GM12878 (cell line): ENCODE results near the gene NUP37. TPM values are rescaled to one million over a fixed set of nuclear protein-coding genes. Genes with fewer than 3 reads are reported as not detected.

ENCODE experiments used
- ATAC-seq: fragments of 200-7000 bp; cut with Tn5 transposase; 3 replicates; pipeline ENCODE4 v1.9.1; 2020; ENCODE audit warnings: mild to moderate bottlenecking, moderate library complexity
- BruUV-seq: library from RNA; stranded (reverse); fragments of 400-500 nt; replicated peaks from 2 replicates; lab custom pipeline; 2021; lab: Mats Ljungman, UMichigan
- CTCF ChIA-PET: fragments of 300-600 bp; sonication (Branson Sonifier 250); formaldehyde crosslinking; extraction: SDS; loops from one replicate; lab custom pipeline; 2021; ENCODE audit warnings: inconsistent platforms; lab: Yijun Ruan, JAX
- POLR2A ChIA-PET: fragments of 350-600 bp; formaldehyde crosslinking; extraction: SDS; loops from one replicate; lab custom pipeline; 2021; ENCODE audit warnings: inconsistent platforms; lab: Charles Lee
- RAD21 ChIA-PET: fragments of 300-600 bp; sonication (Branson Sonifier 250); formaldehyde crosslinking; loops from one replicate; lab custom pipeline; 2023; ENCODE audit warnings: antibody characterized with exemption; ENCODE audit not compliant: unreplicated experiment; lab: Charles Lee
- SMC1A ChIA-PET: fragments of 300-600 bp; sonication (Branson Sonifier 250); formaldehyde crosslinking; loops from one replicate; lab custom pipeline; 2023; ENCODE audit not compliant: unreplicated experiment, uncharacterized antibody; lab: Charles Lee
- DNase-seq: peaks from one replicate; pipeline ENCODE4 v3.0.0-alpha.2; 2011; ENCODE audit warnings: low read depth, low spot score
- FAIRE-seq: peaks from 3 replicates; lab custom pipeline; 2011; peaks lifted over from hg19 to GRCh38; lab: Jason Lieb, UNC
- H2AFZ ChIP-seq: 2 replicates; pipeline ENCODE4 v1.6.0; 2011; ENCODE audit warnings: low read depth, low read length, control low read depth; ENCODE audit not compliant: control insufficient read depth
- H3K27ac ChIP-seq: 2 replicates; pipeline ENCODE4 v1.5.1; 2011; ENCODE audit warnings: control low read depth; ENCODE audit not compliant: control insufficient read depth, insufficient read depth
- H3K27me3 ChIP-seq, 2 experiments: replicated peaks in 1 of 2; 2 replicates each; pipeline versions ENCODE4 v1.6.0 to v1.6.1; 2011; ENCODE audit warnings: low read length in 1 of 2; ENCODE audit not compliant: control insufficient read depth in 2 of 2, insufficient read depth in 2 of 2
- H3K36me3 ChIP-seq, 2 experiments: 2 replicates each; pipeline ENCODE4 v1.5.1; 2011; ENCODE audit warnings: low read length in 1 of 2; ENCODE audit not compliant: control insufficient read depth in 2 of 2, insufficient read depth in 2 of 2
- H3K4me1 ChIP-seq: 2 replicates; pipeline ENCODE4 v1.6.1; 2011; ENCODE audit warnings: mild to moderate bottlenecking, low read length, moderate library complexity, mixed read lengths; ENCODE audit not compliant: control insufficient read depth, insufficient read depth
- H3K4me2 ChIP-seq: 2 replicates; pipeline ENCODE4 v1.6.0; 2011; ENCODE audit warnings: control low read depth; ENCODE audit not compliant: control insufficient read depth, insufficient read depth
- H3K4me3 ChIP-seq: fragments of 200-600 bp; sonication (generic); 2 replicates; pipeline ENCODE4 v1.5.1; 2016
- H3K79me2 ChIP-seq: 2 replicates; pipeline ENCODE4 v1.6.0; 2011; ENCODE audit warnings: low read length; ENCODE audit not compliant: control insufficient read depth, insufficient read depth
- H3K9ac ChIP-seq: 2 replicates; pipeline ENCODE4 v1.8.0; 2011; ENCODE audit warnings: low read length, control low read depth, mixed read lengths; ENCODE audit not compliant: control insufficient read depth, insufficient read depth
- H3K9me3 ChIP-seq: replicated peaks from 3 replicates; pipeline ENCODE4 v1.5.1; 2011; ENCODE audit warnings: mild to moderate bottlenecking, low read length; ENCODE audit not compliant: control insufficient read depth, insufficient read depth
- H4K20me1 ChIP-seq: 2 replicates; pipeline ENCODE4 v1.6.0; 2011; ENCODE audit not compliant: control insufficient read depth, insufficient read depth
- BMI1 ChIP-seq: fragments of 450-650 bp; IDR thresholded peaks from 2 replicates; pipeline ENCODE4 v1.6.1; 2016; ENCODE audit warnings: mild to moderate bottlenecking, moderate library complexity, borderline replicate concordance
- NFXL1 ChIP-seq: fragments of 450-650 bp; IDR thresholded peaks from 2 replicates; pipeline ENCODE4 v1.6.1; 2017; ENCODE audit warnings: antibody characterized with exemption, mild to moderate bottlenecking, borderline replicate concordance
- NR2C2 ChIP-seq: IDR thresholded peaks from 2 replicates; pipeline ENCODE4 v1.6.1; 2011; ENCODE audit warnings: borderline replicate concordance, low read depth; ENCODE audit not compliant: control insufficient read depth, insufficient read length
- POLR2A ChIP-seq: IDR thresholded peaks from 2 replicates; pipeline ENCODE4 v1.6.1; 2011; ENCODE audit warnings: low read depth, mild to moderate bottlenecking, low read length
- SUZ12 ChIP-seq: fragments of 200-600 bp; sonication (generic); IDR thresholded peaks from one replicate; pipeline ENCODE4 v1.6.1; 2018; ENCODE audit warnings: antibody characterized with exemption, mild to moderate bottlenecking; ENCODE audit not compliant: unreplicated experiment
- ZBED1 ChIP-seq: IDR thresholded peaks from 2 replicates; pipeline ENCODE4 v1.6.1; 2016; ENCODE audit warnings: borderline replicate concordance
- ZBTB4 ChIP-seq: fragments of 450-650 bp; formaldehyde crosslinking; IDR thresholded peaks from 2 replicates; pipeline ENCODE4 v1.4.0; 2022; ENCODE audit warnings: mild to moderate bottlenecking, moderate library complexity
- ZNF622 ChIP-seq: fragments of 450-650 bp; IDR thresholded peaks from 2 replicates; pipeline ENCODE4 v1.6.1; 2017; ENCODE audit warnings: mild to moderate bottlenecking, inconsistent platforms
- WGBS: methylation state at CpG from one replicate; pipeline ENCODE4 v1.1.6; 2016; ENCODE audit warnings: low lambda C conversion rate; ENCODE audit not compliant: insufficient replicate concordance, insufficient coverage; ENCODE audit errors: missing lambda C conversion rate; 5-methylcytosine and 5-hydroxymethylcytosine counted together
- in situ Hi-C: fragments of 300-500 bp; cut with MboI; formaldehyde crosslinking; loops from 9 replicates; pipeline ENCODE4 v1.14.3; 2018; ENCODE audit warnings: mixed read lengths
- intact Hi-C: fragments of 100-400 bp; cut with micrococcal nuclease; formaldehyde crosslinking; loops from one replicate; pipeline ENCODE4 v1.14.2; 2022; ENCODE audit not compliant: unreplicated experiment
- polyA plus RNA-seq, 11 experiments: library from polyadenylated mRNA; depleted of rRNA in 4 of 11; unstranded in 6 of 11; stranded (reverse) in 5 of 11; fragments of >200 nt; fragmentation: Nextera tagmentation in 4 of 11; fragmentation: Illumina TruSeq in 1 of 11; extraction: Ambion mirVana in 4 of 11; extraction: Trizol in 1 of 11; gene quantifications; 1 replicate in 1 of 11; 2 replicates in 10 of 11; pipeline versions ENCODE4 v1.2.1 to v1.2.3, GENCODE V29; 2011 to 2016; ENCODE audit warnings: inconsistent platforms in 2 of 11, missing spikeins in 2 of 11, low read depth in 1 of 11
- total RNA-seq, 4 experiments: library from RNA; depleted of rRNA in 3 of 4; stranded (reverse); fragments of >200 nt in 3 of 4; fragmentation: Illumina TruSeq in 1 of 4; extraction: Trizol in 1 of 4; gene quantifications; 2 replicates each; pipeline versions ENCODE4 v1.2.1 to v1.2.3, GENCODE V29; 2013 to 2021
- TF ChIP-seq, protein P1 (sequence below): IDR thresholded peaks from 2 replicates; pipeline ENCODE4 v1.6.1; 2012; ENCODE audit warnings: low read length, inconsistent platforms
- TF ChIP-seq, protein P2 (sequence below): fragments of 450-650 bp; IDR thresholded peaks from 2 replicates; pipeline ENCODE4 v1.6.1; 2017; ENCODE audit warnings: low read depth, mild to moderate bottlenecking, moderate library complexity
- TF ChIP-seq, protein P3 (sequence below): fragments of 450-650 bp; conservative IDR thresholded peaks from 2 replicates; pipeline ENCODE4 v1.6.1; 2017; ENCODE audit warnings: mild to moderate bottlenecking, moderate library complexity

Gene NUP37
- total and polyA plus RNA-seq, 10 of the 15 experiments (the other 5 are each of a cell fraction or from before 2014, with no cell fraction given), result 51.8 to 250 (median 99.6) TPM

- no peak for TF ChIP-seq ZBTB4 (CRISPR knock-in tag)
- TF ChIP-seq, all 136 proteins: peak for 7
Measured at GRCh38 chr12:102059343-102059742, 60.6 kb downstream of the NUP37 start (continued).

GRCh38 chr12:102054345-102054744 is 65.6 kb downstream of the NUP37 start:
- Histone ChIP-seq H2AFZ (no peak overlapping the region), H3K9ac (no peak overlapping the region), H3K79me2 (no peaks in the 10 kb centered on the region; the same call in none of the 2 replicates), H3K4me2 (no peak overlapping the region), H3K4me3 (no peak overlapping the region), H4K20me1 (no peaks in the 10 kb centered on the region), H3K36me3 (peaks cover 0 to 24% of the 10 kb centered on the region in 2 experiments; a peak in 3 of 4 replicates), H3K27me3 (no peaks in the 10 kb centered on the region), H3K4me1 (peaks cover 22% of the 10 kb centered on the region), H3K27ac (no peak overlapping the region), H3K9me3 (no peaks in the 10 kb centered on the region; the same call in 1 of the 3 replicates)
- ATAC-seq, result no peak
- in situ Hi-C loops (no loop called here), intact Hi-C loops (no loop called here)
- DNase-seq, result no peak
- RAD21 ChIA-PET, result interaction anchor here (1.2 kb wide), 1 partner anchor 14 kb away, joined by 3 read pairs; no protein-coding TSS in a partner anchor
- no TSS peak for BruUV-seq
- no peak for FAIRE-seq
- POLR2A ChIA-PET, result no interaction called here
- SMC1A ChIA-PET, result interaction anchor here (0.8 to 1.1 kb wide), 3 partner anchors 10 to 26 kb away, joined by 3 read pairs; no protein-coding TSS in a partner anchor
- CTCF ChIA-PET, result no interaction called here
- WGBS, result 98% methylated on average over 4 of the region's 4 CpGs
- TF ChIP-seq NFXL1, result no peak
- TF ChIP-seq ZNF622, result no peak
- TF ChIP-seq, protein P1, sequence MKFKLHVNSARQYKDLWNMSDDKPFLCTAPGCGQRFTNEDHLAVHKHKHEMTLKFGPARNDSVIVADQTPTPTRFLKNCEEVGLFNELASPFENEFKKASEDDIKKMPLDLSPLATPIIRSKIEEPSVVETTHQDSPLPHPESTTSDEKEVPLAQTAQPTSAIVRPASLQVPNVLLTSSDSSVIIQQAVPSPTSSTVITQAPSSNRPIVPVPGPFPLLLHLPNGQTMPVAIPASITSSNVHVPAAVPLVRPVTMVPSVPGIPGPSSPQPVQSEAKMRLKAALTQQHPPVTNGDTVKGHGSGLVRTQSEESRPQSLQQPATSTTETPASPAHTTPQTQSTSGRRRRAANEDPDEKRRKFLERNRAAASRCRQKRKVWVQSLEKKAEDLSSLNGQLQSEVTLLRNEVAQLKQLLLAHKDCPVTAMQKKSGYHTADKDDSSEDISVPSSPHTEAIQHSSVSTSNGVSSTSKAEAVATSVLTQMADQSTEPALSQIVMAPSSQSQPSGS, result no peak
- no peak for TF ChIP-seq ZBED1
- TF ChIP-seq BMI1, result no peak
- no peak for TF ChIP-seq POLR2A
- no peak for TF ChIP-seq NR2C2
- no peak for TF ChIP-seq SUZ12
- TF ChIP-seq, protein P2, sequence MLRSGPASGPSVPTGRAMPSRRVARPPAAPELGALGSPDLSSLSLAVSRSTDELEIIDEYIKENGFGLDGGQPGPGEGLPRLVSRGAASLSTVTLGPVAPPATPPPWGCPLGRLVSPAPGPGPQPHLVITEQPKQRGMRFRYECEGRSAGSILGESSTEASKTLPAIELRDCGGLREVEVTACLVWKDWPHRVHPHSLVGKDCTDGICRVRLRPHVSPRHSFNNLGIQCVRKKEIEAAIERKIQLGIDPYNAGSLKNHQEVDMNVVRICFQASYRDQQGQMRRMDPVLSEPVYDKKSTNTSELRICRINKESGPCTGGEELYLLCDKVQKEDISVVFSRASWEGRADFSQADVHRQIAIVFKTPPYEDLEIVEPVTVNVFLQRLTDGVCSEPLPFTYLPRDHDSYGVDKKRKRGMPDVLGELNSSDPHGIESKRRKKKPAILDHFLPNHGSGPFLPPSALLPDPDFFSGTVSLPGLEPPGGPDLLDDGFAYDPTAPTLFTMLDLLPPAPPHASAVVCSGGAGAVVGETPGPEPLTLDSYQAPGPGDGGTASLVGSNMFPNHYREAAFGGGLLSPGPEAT, result no peak
- TF ChIP-seq, protein P3, sequence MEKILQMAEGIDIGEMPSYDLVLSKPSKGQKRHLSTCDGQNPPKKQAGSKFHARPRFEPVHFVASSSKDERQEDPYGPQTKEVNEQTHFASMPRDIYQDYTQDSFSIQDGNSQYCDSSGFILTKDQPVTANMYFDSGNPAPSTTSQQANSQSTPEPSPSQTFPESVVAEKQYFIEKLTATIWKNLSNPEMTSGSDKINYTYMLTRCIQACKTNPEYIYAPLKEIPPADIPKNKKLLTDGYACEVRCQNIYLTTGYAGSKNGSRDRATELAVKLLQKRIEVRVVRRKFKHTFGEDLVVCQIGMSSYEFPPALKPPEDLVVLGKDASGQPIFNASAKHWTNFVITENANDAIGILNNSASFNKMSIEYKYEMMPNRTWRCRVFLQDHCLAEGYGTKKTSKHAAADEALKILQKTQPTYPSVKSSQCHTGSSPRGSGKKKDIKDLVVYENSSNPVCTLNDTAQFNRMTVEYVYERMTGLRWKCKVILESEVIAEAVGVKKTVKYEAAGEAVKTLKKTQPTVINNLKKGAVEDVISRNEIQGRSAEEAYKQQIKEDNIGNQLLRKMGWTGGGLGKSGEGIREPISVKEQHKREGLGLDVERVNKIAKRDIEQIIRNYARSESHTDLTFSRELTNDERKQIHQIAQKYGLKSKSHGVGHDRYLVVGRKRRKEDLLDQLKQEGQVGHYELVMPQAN, result no peak
